GM12801 (cell line): Measurements from ENCODE around the gene CHGA.

Experiments used
- TF ChIP-seq, protein P1 (sequence below): IDR thresholded peaks from one replicate; pipeline ENCODE4 v1.5.1; 2011; ENCODE audit warnings: control low read depth; ENCODE audit not compliant: insufficient read length; ENCODE audit errors: extremely low read depth

The CHGA gene

DNA sequence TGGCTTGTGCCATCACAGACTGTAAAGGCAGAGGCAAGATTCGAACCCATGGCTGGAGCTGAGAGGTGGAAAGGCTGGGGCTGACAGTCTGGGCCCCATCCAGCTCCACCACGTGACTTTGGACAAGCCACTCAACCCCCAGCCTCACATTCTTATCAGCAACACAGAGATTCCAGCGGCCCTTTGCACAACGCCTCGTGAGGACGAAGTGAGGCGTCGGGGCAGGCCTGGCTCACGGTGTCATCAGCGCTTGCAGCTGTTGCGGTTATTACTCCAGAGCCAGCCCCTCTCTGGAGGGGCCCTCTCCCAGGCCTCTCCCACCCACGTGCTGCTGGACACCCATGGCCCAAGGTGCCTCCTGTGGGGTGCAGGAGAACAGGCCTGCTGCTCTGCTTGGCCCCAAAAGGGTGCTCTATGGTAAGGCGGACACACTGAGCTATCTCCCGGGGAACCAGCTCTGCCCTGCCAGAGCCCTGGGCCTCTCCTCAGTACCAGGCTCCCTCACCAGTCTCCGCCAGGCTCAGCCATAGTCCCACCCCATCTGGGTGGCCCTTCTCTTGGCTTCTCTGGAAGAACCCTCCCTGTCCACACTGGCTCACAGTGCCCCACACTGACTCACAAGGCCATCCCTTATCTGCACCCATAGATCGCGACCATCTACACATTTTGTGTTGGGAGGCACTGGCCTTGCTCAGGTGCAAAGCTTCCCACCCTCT lies 21.1 kb downstream of the CHGA start:
- TF ChIP-seq, protein P1, sequence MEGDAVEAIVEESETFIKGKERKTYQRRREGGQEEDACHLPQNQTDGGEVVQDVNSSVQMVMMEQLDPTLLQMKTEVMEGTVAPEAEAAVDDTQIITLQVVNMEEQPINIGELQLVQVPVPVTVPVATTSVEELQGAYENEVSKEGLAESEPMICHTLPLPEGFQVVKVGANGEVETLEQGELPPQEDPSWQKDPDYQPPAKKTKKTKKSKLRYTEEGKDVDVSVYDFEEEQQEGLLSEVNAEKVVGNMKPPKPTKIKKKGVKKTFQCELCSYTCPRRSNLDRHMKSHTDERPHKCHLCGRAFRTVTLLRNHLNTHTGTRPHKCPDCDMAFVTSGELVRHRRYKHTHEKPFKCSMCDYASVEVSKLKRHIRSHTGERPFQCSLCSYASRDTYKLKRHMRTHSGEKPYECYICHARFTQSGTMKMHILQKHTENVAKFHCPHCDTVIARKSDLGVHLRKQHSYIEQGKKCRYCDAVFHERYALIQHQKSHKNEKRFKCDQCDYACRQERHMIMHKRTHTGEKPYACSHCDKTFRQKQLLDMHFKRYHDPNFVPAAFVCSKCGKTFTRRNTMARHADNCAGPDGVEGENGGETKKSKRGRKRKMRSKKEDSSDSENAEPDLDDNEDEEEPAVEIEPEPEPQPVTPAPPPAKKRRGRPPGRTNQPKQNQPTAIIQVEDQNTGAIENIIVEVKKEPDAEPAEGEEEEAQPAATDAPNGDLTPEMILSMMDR, result no peak

DNA sequence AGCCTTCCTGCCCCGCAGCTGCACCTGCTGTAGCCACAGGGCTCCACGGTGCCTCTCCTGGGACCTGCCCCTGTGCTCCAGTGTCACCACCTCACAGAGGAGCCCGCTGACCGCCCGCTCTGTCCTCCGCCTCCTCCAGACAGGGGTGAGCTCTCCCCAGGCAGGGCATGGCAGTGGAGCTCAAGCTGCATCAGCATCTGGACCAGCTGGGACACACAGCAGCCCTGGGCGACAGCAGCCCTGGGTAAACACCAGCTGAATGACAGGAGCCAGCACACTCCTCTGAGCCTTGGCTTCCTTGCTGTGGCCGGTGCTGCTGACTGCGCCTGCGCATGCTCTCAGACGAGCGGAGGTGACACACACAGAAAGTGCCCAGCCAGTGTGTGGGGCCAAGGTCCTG lies 22.0 kb downstream of the CHGA start:
- TF ChIP-seq, protein P1, result no peak

DNA sequence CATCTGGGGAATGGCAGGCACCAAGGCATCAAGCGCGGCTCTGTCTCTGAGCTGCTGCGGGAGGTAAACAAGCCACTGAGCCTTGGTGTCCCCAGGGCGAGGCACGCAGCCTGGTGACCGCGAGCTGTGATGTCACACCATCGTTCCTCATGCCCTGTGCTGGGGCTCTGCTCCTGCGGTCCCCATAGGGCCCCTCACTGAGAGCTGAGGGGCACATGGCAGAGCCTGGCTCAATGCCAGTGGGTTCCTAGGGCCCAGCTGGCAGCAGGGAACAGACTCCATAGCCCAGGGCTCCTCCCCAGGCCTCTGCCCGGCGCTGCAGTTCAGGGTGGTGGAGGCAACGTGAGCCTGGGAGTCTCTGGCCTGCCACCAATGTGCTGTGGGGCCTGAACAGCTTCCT lies 22.6 kb downstream of the CHGA start:
- TF ChIP-seq, protein P1, result no peak

DNA sequence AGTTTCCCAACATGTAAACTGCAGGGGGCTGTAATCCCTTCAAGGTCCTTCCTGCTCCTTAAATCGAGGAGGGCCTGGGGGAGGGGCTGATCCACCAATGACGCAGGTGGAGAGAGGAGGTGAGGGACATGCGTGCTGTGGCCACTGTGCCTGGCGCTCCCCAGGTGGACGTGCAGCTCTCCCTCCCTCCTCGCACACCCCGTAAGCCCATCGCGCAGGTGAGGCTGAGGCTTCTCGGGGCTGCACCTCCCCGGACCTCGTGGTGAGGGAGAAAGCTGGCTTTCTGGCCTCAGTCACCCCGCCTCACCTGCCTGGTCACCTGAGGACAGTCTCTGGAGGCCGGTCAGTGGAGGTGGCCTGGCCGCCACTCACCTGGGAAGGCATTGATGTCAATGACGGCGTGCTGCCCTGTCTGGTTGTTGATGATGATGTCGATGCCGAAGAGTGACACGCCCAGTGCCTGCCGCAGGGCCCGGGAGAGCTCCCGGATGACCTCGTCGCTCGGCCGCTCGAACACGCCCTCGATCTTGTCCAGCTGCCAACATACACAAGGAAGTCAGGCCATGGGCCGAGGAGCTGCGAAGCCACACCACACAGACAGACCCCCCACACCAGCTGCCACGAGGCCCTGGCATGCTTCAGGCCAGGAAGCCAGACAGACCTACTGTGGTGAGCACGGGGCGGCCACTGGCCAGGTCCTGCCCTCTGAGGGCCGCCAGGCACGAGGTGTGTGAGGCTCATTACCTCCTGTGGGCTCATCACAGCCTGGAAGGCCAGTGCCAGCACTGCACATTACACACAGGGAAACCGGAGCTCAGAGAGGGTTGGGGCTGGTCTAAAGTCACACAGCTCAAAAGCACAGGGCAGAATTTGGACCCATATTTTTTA lies 23.3 kb downstream of the CHGA start:
- TF ChIP-seq, protein P1, result no peak

DNA sequence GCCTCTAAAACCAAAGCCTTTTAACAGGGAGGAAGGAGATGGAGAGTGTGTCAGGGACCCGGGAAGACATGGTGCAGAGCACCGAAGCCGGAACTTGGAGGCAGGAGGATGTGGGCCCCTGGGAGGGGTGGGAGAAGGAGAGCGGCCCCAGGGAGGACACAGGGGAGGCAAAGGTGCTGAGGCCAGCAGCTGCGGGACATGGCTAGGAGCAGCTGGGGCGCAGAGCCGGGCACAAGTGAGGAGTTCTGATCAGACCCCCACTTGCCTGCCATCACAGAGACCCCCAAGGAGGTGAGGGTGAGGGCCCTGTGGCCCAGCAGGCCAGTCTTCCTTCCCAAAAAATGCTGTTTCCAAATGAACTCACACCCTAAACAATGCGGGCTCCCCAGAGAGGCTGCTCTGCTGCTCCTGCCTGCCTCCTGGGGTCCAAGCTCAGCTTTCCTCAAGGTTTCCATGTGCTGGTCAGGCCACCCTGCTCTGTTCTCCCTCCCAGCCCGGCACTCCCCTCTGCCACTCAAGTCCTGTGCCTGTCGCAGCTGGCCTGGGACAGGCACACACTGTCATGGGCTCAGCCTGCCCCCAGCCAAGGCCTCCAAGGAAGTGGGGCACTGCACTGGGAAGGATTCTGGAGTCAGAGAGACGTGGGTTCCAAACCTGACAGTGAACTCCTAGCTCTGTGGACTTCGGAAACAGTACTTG lies 24.0 kb downstream of the CHGA start:
- TF ChIP-seq, protein P1, result no peak

DNA sequence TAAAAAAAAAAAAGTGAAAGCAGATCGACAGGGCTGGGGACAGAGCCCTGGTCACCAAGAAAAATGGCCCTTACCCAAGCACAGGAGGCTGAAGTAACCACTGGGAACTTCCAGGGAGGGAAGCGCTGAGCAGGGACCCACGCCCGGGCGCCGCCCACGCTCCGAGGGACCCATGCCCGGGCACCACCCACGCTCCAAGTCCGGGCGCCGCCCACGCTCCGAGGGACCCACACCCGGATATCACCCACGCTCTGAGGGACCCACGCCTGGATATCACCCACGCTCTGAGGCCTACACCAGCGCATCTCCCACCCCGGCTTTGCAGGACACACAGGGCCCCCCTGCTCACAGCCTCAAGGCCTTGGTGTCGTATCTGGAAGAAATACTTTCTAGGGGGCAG lies 25.7 kb downstream of the CHGA start:
- TF ChIP-seq, protein P1, result no peak
